NB4 (cell line): Measurements from ENCODE around the gene PLD2.

Source experiments
- DNase-seq: peaks from one replicate; pipeline ENCODE4 v3.0.0; 2010; ENCODE audit warnings: low read depth
- H3K4me3 ChIP-seq: one replicate; pipeline ENCODE4 v1.5.1; 2011; ENCODE audit warnings: mild to moderate bottlenecking, low read depth, low read length, moderate library complexity
- MYC ChIP-seq: IDR thresholded peaks from 2 replicates; pipeline ENCODE4 v1.6.1; 2011; ENCODE audit warnings: low read depth, low read length
- POLR2A ChIP-seq: IDR thresholded peaks from 2 replicates; pipeline ENCODE4 v1.6.1; 2011; ENCODE audit warnings: mild to moderate bottlenecking; ENCODE audit not compliant: insufficient read length; ENCODE audit errors: extremely low read depth
- TF ChIP-seq, protein P1 (sequence below): IDR thresholded peaks from one replicate; pipeline ENCODE4 v1.5.1; 2012; ENCODE audit warnings: low read depth, low read length
- TF ChIP-seq, protein P2 (sequence below): IDR thresholded peaks from 2 replicates; pipeline ENCODE4 v1.6.1; 2011; ENCODE audit warnings: low read depth, low read length

PLD2 gene

DNA sequence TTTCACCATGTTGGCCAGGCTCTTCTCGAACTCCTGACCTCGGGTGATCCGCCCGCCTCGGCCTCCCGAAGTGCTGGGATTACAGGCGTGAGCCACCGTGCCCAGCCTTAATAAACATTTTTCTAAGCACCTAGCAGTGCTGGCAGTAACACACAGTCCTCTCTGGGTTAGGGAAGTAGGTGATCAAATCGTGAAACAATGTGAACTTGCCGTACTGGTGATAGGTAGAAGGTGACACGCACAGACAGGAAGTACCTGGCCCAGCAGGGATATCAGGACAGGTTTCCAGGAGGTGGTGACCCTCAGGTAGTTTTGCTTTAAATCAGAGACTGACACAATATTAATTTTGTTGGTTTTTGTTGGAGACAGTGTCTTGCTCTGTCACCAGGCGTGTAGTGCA lies 4.5 kb downstream of the PLD2 start:
- H3K4me3 ChIP-seq: no peak overlapping the region
- no peak for DNase-seq
- TF ChIP-seq MYC: no peak
- TF ChIP-seq, protein P1, sequence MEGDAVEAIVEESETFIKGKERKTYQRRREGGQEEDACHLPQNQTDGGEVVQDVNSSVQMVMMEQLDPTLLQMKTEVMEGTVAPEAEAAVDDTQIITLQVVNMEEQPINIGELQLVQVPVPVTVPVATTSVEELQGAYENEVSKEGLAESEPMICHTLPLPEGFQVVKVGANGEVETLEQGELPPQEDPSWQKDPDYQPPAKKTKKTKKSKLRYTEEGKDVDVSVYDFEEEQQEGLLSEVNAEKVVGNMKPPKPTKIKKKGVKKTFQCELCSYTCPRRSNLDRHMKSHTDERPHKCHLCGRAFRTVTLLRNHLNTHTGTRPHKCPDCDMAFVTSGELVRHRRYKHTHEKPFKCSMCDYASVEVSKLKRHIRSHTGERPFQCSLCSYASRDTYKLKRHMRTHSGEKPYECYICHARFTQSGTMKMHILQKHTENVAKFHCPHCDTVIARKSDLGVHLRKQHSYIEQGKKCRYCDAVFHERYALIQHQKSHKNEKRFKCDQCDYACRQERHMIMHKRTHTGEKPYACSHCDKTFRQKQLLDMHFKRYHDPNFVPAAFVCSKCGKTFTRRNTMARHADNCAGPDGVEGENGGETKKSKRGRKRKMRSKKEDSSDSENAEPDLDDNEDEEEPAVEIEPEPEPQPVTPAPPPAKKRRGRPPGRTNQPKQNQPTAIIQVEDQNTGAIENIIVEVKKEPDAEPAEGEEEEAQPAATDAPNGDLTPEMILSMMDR: no peak
- TF ChIP-seq, protein P2, sequence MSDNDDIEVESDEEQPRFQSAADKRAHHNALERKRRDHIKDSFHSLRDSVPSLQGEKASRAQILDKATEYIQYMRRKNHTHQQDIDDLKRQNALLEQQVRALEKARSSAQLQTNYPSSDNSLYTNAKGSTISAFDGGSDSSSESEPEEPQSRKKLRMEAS: no peak
- TF ChIP-seq POLR2A: no peak

DNA sequence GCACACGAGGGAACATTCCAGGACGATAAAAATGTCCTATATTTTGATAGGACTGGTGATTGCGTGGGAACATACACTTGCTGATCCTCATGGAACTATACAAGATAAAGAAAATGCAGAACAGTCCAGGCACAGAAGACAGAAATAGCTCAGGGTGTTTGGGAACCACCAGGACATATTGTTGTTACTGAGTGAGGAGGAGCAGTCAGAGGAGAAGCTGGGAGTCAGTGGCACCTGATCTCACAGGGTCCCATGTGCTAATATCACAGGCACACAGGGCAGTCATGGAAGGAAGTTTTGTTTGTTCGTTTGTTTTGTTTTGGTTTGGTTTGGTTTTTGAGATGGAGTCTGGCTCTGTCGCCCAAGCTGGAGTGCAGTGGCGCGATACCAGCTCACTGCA lies 5.7 kb downstream of the PLD2 start:
- H3K4me3 ChIP-seq: no peak overlapping the region
- no peak for DNase-seq
- TF ChIP-seq MYC (no peak), POLR2A (no peak)
- TF ChIP-seq, protein P2: no peak
- TF ChIP-seq, protein P1: no peak

DNA sequence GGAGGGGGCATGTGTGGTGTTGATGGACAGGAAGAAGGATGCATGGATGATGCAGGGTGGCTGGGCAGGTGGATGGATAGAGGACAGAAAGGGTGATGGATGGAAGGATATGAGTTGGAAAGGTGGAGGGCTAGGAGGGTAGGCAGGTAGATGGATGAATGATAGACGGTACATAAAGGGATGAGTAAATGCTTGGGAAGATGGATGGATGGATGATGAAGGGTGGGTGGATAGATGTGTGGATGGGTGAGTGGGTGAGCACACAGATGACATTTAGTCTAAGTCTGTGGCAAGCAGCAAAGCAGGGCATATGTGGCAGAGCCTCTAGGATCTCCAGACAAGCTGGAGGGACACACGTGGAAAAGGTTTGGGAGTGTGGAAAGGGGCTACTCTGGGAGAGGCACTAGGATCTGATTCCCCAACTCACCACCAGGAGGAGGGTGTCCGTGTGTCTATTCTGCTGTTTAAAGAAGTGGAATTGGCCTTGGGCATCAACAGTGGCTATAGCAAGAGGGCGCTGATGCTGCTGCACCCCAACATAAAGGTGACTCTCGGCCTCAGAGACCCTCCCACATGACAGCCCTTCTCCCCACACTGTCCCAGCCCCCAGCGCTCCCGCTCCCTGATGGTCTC lies 8.2 kb downstream of the PLD2 start:
- DNase-seq: no peak
- TF ChIP-seq, protein P1: no peak
- TF ChIP-seq MYC (no peak), POLR2A (no peak)
- TF ChIP-seq, protein P2: no peak
- H3K4me3 ChIP-seq: no peak overlapping the region

DNA sequence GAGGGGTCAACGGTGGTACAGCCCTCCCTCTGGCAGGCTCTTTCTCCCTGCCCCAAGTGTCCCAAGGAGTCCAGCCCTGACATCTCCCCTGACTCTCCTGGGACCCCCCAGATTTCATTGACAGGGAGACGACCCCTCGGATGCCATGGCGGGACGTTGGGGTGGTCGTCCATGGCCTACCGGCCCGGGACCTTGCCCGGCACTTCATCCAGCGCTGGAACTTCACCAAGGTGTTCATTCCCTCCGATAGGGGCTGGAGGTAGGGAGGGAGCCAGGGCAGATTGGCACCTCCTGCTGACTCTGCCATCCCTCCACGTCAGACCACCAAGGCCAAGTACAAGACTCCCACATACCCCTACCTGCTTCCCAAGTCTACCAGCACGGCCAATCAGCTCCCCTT lies 9.9 kb downstream of the PLD2 start:
- DNase-seq: no peak
- H3K4me3 ChIP-seq: no peak overlapping the region
- TF ChIP-seq POLR2A (no peak), MYC (no peak)
- TF ChIP-seq, protein P2: no peak
- TF ChIP-seq, protein P1: no peak

DNA sequence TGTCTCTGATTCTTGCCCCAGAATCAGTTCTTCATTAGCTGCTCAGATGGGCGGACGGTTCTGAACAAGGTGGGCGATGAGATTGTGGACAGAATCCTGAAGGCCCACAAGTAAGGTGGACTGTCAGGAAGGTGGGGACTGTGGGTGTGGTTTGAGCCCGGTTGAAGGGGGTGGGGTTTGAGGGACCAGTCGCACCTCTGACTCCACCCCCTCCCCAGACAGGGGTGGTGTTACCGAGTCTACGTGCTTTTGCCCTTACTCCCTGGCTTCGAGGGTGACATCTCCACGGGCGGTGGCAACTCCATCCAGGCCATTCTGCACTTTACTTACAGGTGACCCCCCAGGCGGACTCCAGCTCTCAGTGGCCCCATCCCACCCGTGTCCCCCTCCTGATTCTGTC lies 11.3 kb downstream of the PLD2 start:
- H3K4me3 ChIP-seq: no peak overlapping the region
- no peak for DNase-seq
- TF ChIP-seq MYC (no peak), POLR2A (no peak)
- TF ChIP-seq, protein P1: no peak
- TF ChIP-seq, protein P2: no peak

DNA sequence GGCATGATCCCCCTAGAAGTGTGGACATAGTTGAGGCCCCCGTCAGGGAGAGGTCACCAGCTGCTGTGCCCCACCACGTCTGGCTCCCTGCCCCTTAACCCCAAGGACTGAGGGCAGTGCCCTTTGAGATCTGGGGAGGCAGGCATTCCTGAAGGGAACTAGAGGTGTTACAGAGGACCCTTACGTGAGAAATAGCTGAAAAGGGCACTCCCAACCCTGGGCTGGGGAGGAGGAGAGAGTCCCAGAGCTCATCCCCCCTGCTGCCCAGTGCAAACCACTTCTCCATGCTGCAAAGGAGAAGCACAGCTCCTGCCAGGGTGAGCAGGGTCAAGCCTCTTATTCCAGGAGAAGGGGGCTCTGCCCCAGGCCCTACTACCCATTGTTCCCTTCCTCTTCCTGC lies 15.9 kb downstream of the PLD2 start:
- TF ChIP-seq POLR2A (no peak), MYC (no peak)
- TF ChIP-seq, protein P2: no peak
- TF ChIP-seq, protein P1: no peak
- no peak overlapping the region for H3K4me3 ChIP-seq
- no peak for DNase-seq
